ENCODE data around the gene PAM16.
"Not testable (repeated sequence)": the region's sequence is repeated elsewhere in the genome, so short reads cannot be mapped to it uniquely, and the experiment has no call there.

Gene PAM16

DNA sequence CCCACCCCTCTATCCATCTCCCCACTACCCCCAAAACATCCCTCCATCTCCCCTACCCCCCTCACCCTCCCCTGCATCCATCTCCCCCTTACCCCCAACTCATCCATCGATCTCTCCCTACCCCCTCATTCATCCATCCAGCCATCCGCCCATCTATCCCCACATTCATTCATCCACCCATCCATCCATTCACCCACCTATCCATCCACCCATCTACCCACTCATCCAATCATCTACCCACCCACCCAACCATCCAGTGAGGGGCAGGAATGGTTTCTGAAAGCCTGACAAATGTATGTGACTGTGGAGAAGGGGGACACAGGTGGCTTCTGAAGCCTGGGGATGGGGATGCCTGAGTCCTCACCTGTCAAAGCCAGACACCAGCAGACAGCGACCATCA lies 8.8 kb upstream of the PAM16 start:
- no peak for DNase-seq
- intact Hi-C loops (cut with DNase I), result loop anchor here (2.0 kb wide), 1 partner anchor 43 kb away; no protein-coding TSS in a partner anchor

DNA sequence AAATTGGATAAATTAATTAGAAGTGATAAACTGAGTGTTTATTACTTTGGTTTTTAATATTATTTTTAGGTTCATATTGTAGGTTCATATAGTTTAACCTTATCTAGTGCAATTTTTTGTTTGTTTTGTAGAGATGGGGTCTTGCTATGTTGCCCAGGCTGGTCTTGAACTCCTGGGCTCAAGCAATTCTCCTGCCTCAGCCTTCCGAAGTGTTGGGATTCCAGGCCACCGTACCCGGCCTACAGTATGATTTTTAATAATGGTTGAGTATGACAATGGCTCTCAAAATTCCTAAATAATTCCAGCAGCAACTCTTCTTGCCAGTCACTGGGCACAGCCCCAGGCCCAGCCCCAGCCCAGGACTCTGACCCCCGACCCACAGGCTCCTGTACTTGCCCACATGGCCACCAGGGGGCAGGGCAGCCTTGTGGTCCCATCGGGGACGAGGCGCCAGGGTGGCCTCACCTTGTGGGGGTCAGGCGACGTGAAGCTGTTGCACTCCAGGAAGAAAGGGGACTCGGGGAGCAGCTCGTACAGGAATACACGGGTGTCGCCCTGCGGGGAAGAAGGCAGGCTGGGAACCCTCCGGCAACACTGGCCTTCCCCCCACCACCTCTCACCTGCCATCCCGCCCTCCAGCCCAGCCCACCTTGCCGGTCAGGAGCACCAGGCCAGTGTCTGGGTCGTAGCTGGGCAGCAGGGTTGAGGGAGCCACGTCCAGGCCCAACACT lies 7.9 kb upstream of the PAM16 start:
- intact Hi-C loops (cut with DNase I), result loop anchor here (2.0 kb wide), 1 partner anchor 44 kb away; no protein-coding TSS in a partner anchor
- DNase-seq, result peak in 39 of 42 donors; percentile 38 to 89 (median 70)

DNA sequence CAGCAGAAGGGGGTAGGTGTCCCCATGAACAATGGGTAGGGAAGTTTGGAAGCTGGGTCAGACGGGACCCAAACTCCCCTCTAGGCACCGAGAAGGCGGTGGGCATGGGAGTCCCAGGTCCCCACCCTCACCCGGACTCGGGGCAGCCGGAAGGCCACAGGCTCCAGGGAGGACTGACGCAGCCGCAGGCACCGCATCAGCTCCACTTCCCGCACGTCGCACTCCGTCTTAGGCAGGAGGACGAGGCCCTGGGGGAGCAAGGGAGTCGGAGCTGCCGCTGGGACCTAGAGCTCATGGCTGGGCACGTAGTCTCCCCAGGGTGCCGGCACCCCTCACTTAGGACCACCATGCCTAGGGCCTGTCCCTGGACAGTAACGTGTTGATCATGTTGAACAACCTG lies 7.1 kb upstream of the PAM16 start:
- no peak for DNase-seq
- intact Hi-C loops (cut with DNase I), result loop anchor here (2.0 kb wide), 1 partner anchor 45 kb away; no protein-coding TSS in a partner anchor

GRCh38 chr16:4356820-4357219 lies 5.7 kb upstream of the PAM16 start:
- DNase-seq, result no peak
- intact Hi-C loops (cut with DNase I), result no loop called here

DNA sequence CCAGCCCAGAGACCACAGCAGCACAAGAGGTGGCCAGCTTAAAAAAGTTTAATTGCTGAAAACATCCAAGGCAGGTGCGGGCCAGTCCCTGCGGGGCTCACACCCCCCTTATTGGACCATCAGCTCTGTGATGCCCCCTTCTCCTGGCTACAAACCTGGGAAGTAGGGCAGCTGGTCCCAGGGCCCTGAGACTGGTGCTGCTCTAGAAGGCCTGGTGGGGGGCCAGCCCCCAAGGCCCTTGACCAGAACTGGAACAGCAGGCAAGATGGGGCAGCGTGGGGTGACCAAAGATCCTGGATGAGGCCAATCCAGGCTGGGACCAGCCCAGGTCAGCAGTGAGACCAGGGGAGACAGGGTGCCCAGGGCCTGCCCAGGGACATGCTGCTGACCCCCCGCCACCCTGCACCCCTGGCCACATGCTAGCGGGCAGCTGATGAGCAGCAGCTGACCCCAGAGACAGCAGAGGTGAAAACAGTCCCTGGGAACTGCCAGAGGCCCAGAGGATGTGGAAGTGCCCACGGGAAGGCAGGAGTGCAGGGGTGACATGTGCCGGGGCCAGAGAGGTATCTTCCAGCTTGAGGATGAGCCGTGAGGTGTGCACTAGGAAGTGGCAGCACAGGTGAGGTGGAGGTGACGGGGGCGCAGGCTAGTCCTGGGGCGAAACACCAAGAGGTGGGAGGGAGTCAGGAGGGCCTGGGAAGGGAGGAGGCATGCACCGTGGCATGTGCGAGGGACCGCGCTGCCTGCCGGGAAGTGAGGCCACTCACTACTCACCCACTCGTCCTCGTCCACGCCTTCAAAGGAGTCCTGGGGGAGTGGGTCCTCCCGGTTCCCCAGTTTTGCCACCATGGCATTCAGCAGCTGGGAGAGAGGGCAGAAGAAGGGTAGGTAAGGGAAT lies 3.6 kb upstream of the PAM16 start:
- intact Hi-C loops (cut with DNase I), result no loop called here
- DNase-seq, result no peak

- DNase-seq, result no peak
- intact Hi-C loops (cut with DNase I), result no loop called here
Observed at GRCh38 chr16:4353675-4354074, 2.6 kb upstream of the PAM16 start.

DNA sequence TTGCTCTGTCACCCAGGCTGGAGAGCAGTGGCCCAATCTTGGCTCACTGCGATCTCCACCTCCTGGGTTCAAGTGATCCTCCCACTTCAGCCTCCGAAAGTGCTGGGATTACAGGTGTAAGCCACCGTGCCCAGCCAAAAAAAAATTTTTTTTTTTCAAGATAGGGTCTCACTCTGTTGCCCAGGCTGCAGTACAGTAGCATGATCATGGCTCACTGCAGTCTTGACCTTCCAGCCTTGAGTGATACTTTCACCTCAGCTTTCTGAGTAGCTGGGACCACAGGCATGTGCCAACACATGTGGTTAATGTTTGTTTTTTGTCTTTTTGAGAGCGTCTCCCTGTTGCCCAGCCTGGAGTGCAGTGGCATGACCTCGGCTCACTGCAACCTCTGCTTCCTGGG lies 1.7 kb upstream of the PAM16 start:
- intact Hi-C loops (cut with DNase I), result no loop called here
- no peak for DNase-seq

DNA sequence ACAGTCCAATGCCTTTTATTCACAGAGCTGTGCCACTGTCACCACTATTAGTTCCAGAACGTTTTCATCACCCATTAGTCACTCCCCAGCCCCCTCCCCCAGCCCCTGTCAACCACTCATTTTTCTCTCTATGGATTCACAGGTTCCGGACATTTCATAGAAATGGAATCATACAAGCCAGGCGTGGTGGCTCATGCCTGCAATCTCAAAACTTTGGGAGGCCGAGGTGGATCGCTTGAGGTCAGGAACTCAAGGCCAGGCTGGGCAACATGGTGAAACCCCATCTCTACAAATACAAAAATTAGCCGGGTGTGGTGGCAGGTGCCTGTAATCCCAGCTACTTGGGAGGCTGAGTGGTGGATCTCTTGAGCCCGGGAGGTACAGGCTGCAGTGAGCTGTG lies 759 bp upstream of the PAM16 start:
- intact Hi-C loops (cut with DNase I), result no loop called here
- no peak for DNase-seq

GRCh38 chr16:4350365-4350786 lies 745 bp downstream of the PAM16 start:
- intact Hi-C loops (cut with DNase I), result no loop called here
- DNase-seq, result no peak

DNA sequence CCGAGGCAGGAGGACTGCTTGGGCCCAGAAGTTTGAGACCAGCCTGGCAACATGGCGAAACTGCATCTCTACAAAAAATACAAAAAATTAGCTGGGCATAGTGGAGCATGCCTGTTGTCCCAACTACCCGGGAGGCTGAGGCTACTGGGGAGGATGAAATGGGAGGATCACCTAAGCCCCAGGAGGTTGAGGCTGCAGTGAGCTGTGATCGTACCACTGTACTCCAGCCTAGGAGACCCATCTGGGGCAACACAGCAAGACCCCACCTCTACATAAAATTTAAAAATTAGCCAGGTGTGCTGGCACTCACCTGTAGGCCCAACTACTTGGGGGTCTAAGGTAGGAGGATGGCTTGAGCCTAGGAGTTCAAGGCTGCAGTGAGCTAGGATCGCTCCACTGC lies 1.8 kb downstream of the PAM16 start:
- no peak for DNase-seq
- intact Hi-C loops (cut with DNase I), result no loop called here

DNA sequence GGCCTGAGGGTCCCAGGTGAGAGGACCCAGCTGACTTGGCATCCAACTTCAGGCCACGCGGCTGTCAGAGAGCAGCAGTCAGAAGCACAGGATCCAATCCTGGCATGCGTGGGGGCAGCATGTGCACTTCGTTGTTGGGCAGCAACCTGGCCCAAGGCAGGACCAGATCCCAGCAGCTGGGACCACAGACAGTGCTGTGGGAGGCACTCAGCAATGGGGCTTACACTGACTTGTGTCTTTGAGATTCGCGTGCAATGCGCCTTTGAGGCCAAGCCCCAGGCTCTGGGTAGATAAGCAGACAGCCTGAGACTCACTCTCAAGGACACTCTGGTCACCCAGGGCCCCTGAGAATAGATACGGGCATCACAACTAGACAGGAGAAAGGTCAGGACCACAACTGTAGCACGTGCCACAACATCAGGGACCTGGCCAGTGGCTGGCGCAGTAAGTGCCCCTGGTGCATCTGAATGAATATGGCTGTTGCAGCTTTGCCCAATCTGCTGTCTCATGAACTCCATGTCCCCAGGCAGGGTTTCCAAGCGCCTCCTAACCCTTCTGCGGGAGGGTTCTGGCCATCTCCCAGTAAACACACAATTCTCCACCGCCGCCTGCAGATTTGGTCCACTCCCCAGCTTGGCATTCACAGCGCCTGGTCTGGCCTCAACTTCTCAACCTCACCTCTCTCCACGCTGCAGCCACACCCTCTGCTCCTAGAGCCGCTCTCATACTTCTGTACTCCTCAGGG lies 3.2 kb downstream of the PAM16 start:
- intact Hi-C loops (cut with DNase I), result no loop called here
- no peak for DNase-seq

DNA sequence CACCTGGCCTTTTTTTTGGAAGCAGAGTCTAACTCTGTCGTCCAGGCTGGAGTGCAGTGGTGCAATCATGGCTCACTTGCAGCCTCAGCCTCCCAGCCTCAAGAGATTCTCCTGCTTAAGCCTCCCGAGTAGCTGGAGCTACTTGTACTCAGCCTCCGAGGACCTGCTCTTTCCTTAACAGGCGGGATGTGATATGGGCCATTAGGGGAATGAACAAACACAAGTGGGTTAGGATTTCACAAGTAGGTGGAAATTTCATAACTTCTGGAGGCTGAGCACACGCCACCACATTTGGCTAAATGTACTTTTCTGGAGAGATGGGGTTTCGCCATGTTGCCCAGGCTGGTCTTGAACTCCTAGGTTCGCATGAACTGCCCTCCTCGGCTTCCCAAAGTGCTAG lies 4.1 kb downstream of the PAM16 start:
- DNase-seq, result no peak
- intact Hi-C loops (cut with DNase I), result no loop called here

DNA sequence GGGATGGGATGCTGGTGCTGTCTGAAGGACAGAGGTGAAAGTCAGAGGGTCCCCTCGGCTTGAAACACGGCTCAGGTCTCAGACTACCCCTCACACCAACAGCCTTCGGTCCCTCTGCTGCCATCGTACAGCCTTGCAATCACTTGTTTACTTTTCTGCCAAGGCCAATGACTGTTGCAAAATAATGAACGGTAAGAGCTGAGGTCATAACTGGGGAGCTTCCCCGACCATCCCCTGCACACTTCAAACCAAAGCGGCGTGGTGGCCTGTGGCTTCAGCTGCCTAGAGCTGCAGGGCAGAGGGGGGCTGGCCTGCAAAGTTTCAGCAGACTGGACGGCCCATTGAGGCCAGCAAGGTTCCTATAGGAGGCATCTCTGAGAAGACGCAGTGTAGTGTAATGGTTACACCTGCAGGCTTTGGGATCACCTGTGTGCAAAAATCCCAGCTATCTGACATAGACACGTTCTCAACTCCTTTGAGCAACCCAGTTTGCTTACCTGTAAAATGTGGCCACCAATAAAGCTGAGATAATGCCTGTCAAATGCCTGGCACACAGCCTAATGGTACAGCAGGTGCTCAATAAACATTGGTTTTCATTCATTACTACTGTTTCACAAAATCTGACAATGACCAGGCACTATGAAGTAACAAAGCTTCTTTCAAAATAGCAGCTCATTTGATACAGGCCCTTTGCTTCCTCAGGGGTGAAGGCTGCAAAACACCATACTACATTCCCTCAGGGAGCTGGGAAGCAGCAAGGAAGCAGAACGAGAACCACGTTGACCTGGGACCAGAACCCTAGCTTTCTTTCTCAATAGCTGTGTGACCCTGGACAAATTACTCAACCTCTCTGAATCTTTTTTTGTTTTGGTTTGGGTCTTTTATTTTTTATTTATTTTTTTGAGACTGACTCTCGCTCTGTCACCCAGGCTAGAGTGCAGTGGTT lies 5.0 kb downstream of the PAM16 start:
- intact Hi-C loops (cut with DNase I), result no loop called here
- no peak for DNase-seq

DNA sequence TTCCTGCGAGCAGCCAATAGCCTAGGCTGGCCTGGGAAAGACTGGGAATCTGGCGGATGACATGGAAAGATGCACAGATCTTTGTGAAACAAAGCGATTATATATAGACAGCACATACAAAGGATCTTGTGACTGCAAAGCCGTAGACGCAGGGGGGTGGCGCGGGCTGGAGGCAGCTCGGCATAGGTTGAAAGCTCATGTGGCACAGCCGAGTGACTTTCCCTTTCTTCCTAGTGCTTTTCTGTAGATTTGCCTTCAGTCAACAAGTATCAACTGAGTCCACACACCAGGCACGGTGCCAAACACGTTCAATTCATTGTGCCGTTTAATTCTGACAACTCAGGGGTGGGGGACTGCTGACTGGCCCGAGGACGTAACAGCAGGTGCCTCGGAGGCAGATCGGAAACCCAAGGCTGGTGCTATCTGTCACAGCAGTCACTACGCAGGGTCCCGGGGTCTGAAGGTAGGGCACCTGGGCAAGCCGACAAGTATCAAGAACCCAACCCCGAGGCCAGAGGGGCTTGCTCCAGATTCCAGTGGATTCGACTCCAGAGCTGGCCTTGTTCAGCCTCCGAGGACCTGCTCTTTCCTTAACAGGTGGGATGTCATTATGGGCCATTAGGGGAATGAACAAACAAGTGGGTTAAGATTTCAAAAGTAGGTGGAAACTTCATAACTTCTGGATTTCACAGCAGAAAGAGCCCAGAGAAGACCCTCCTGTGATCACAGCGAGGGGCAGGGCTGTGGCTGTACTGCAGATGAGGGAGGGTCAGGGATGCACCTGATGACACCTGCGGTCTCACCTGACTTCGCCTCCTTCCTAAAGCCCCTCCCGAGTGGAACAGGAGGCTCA lies 5.9 kb downstream of the PAM16 start:
- peak; percentile 62 to 94 (median 81) for DNase-seq
- intact Hi-C loops (cut with DNase I), result no loop called here

GRCh38 chr16:4344300-4344982 lies 6.7 kb downstream of the PAM16 start:
- DNase-seq; intact Hi-C loops (cut with DNase I): not testable (repeated sequence)

DNA sequence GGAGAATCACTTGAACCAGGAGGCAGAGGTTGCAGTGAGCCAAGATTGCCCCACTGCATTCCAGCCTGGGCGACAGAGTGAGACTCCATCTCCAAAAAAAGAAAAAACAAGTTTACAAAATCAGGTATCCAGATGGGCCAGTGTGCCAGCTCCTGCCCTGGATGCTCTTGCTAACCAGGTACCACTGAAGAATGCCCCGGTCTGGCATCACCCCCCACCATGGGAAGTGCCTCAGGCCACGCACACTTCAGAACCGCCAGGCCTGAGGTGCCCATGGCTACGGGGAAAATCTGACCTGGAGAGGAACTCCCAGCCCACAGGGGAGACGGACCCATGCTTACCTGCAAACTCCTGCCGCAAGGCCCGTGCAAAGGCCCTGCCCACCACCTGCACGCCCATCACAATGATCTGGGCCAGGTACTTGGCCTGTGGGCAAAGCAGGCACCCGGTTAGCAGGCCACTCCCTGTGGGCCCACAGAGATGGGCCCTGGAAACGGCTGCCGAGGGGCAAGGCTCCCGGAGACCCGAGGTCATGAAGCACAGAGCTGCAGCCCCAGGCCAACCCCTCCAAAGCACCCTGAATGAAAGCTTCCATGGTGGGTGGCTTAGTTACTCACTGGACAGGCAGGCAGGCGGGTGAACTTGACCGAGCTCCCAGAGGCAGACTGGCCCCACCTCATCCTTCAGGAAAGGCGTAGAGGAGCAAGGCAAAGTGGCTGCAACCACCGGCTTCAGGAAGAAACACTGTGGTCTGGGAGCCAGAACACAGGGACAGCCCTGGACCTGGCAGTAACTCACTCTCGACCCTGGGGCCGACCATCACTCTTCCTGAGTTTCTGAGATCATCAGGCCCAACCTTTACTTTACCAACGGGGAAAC lies 8.0 kb downstream of the PAM16 start:
- intact Hi-C loops (cut with DNase I), result no loop called here
- DNase-seq, result no peak

Data from head of caudate nucleus (tissue), 42 donors.